ENCODE data around the gene ST8SIA5.

The ST8SIA5 gene

GRCh38 chr18:46759890-46760289 lies 3.0 kb upstream of the ST8SIA5 start:
- TF ChIP-seq, protein P1, sequence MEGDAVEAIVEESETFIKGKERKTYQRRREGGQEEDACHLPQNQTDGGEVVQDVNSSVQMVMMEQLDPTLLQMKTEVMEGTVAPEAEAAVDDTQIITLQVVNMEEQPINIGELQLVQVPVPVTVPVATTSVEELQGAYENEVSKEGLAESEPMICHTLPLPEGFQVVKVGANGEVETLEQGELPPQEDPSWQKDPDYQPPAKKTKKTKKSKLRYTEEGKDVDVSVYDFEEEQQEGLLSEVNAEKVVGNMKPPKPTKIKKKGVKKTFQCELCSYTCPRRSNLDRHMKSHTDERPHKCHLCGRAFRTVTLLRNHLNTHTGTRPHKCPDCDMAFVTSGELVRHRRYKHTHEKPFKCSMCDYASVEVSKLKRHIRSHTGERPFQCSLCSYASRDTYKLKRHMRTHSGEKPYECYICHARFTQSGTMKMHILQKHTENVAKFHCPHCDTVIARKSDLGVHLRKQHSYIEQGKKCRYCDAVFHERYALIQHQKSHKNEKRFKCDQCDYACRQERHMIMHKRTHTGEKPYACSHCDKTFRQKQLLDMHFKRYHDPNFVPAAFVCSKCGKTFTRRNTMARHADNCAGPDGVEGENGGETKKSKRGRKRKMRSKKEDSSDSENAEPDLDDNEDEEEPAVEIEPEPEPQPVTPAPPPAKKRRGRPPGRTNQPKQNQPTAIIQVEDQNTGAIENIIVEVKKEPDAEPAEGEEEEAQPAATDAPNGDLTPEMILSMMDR (IDR thresholded peaks at IDR 0.05; ENCODE audit: control extremely low read depth, extremely low read depth, low read depth, missing control alignments): no peak
- DNase-seq (ENCODE audit: extremely low spot score): no peak
- POLR2A ChIA-PET: no interaction called here
- CTCF ChIA-PET: no interaction called here

- DNase-seq (ENCODE audit: extremely low spot score): peak; percentile 20
- TF ChIP-seq, protein P1 (IDR thresholded peaks at IDR 0.05; ENCODE audit: control extremely low read depth, extremely low read depth, low read depth, missing control alignments): no peak
- CTCF ChIA-PET: no interaction called here
Observed at GRCh38 chr18:46756025-46756558, 761 bp downstream of the ST8SIA5 start.

DNA sequence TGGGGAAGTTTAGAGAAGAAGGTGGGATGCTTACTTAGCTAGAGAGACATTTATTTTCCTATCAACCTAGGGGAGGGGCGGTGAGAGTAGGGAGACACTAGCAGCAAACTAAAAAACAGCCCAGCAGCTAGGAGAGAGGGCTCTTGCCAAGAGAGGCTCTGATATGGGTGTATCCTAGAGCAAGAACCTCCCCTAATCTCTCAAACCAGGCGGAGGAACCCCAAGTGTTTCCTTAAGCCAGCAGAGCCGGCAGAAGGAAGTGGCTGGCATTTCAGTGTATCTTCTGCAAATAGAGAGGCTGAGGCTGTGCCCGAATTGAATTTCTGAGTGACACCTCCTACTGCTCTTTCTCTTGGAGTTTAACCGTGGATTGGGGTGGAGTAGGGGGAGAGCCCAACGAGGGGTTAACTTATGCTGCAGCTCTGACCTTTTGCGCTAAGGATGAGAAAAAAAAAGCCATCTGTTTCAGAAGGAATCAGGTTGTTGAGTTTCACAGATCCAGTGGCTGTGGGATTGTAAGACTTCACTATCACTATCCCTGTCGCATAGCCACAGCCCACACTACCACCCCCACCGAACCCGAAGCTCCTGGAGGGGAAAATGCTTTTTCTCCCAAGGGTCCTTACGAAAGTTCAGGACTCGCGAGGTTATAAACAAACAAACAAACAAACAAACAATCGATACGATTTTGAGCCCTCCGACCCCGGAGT lies 1.4 kb downstream of the ST8SIA5 start:
- DNase-seq (ENCODE audit: extremely low spot score): peak; percentile 13
- ChIA-PET CTCF (interaction anchor here (0.8 kb wide), 1 partner anchor 1135 kb away, joined by 3 read pairs; no protein-coding TSS in a partner anchor), POLR2A (no interaction called here)
- TF ChIP-seq, protein P1 (IDR thresholded peaks at IDR 0.05; ENCODE audit: control extremely low read depth, extremely low read depth, low read depth, missing control alignments): no peak

More at GRCh38 chr18:46756025-46756558, 761 bp downstream of the ST8SIA5 start:
- POLR2A ChIA-PET: no interaction called here

GRCh38 chr18:46754661-46755292 lies 2.1 kb downstream of the ST8SIA5 start:
- TF ChIP-seq, protein P1 (IDR thresholded peaks at IDR 0.05; ENCODE audit: control extremely low read depth, extremely low read depth, low read depth, missing control alignments): no peak
- ChIA-PET CTCF (interaction anchor here (0.8 kb wide), 1 partner anchor 1134 kb away, joined by 3 read pairs; no protein-coding TSS in a partner anchor), POLR2A (no interaction called here)
- peak; percentile 15 for DNase-seq (ENCODE audit: extremely low spot score)

GRCh38 chr18:46754188-46754587 lies 2.7 kb downstream of the ST8SIA5 start:
- TF ChIP-seq, protein P1 (IDR thresholded peaks at IDR 0.05; ENCODE audit: control extremely low read depth, extremely low read depth, low read depth, missing control alignments): no peak
- ChIA-PET POLR2A (no interaction called here), CTCF (no interaction called here)
- DNase-seq (ENCODE audit: extremely low spot score): peak; percentile 50

- ChIA-PET CTCF (interaction anchor here (1.6 kb wide), 1 partner anchor 26 kb away, joined by 3 read pairs; no protein-coding TSS in a partner anchor), POLR2A (no interaction called here)
- no peak for DNase-seq (ENCODE audit: extremely low spot score)
- TF ChIP-seq, protein P1 (IDR thresholded peaks at IDR 0.05; ENCODE audit: control extremely low read depth, extremely low read depth, low read depth, missing control alignments): no peak
Observed at GRCh38 chr18:46751882-46752281, 5.0 kb downstream of the ST8SIA5 start.

All from GM10248 (cell line).